Measurements from ENCODE around the gene SLC38A4.

- TF ChIP-seq CTCF (IDR thresholded peaks at IDR 0.05; ENCODE audit: borderline replicate concordance, extremely low read depth, low read length, poor library complexity, severe bottlenecking) = no peak
- TF ChIP-seq EZH2 (IDR thresholded peaks at IDR 0.05; ENCODE audit: borderline replicate concordance, low read depth, low read length, severe bottlenecking) = no peak
These were observed 82.3 kb downstream of the SLC38A4 start for GRCh38 chr12:46743456-46743855.

Measured in DND-41 (cell line).